Activated naive CD4-positive, alpha-beta T cell treated with anti-CD3 and anti-CD28 coated beads, Interleukin-2, amount 50 U/mL, for 24 hours (primary cell): Measurements from ENCODE around the gene SLC44A5.
"Not testable (repeated sequence)": the region's sequence is repeated elsewhere in the genome, so short reads cannot be mapped to it uniquely, and the experiment has no call there.

ENCODE experiments used
- H3K27ac Mint-ChIP-seq: one replicate; pipeline ENCODE4 v1.8.0; 2021; ENCODE audit warnings: mild to moderate bottlenecking, mixed read lengths
- H3K27me3 Mint-ChIP-seq: one replicate; pipeline ENCODE4 v1.8.0; 2021; ENCODE audit warnings: mixed read lengths
- H3K36me3 Mint-ChIP-seq: one replicate; pipeline ENCODE4 v1.8.0; 2021; ENCODE audit warnings: mixed read lengths
- H3K4me1 Mint-ChIP-seq: one replicate; pipeline ENCODE4 v1.8.0; 2021; ENCODE audit warnings: mixed read lengths
- H3K4me3 Mint-ChIP-seq: one replicate; pipeline ENCODE4 v1.8.0; 2021; ENCODE audit warnings: mild to moderate bottlenecking, mixed read lengths
- H3K9me3 Mint-ChIP-seq: one replicate; pipeline ENCODE4 v1.8.0; 2021; ENCODE audit warnings: mixed read lengths

The SLC44A5 gene

DNA sequence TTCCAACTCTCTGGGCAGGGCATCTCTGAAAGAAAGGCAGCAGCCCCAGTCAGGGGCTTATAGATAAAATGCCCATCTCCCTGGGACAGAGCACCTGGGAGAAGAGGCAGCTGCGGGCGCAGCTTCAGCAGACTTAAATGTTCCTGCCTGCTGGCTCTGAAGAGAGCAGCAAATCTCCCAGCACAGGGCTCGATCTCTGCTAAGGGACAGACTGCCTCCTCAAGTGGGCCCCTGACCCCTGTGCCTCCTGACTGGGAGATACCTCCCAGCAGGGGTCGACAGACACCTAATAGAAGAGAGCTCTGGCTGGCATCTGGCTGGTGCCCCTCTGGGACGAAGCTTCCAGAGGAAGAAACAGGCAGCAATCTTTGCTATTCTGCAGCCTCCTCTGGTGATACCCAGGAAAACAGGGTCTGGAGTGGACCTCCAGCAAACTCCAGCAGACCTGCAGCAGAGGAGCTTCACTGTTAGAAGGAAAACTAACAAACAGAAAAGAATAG is 207.7 kb downstream of the SLC44A5 start:
- H3K4me3 Mint-ChIP-seq, H3K27me3 Mint-ChIP-seq, H3K27ac Mint-ChIP-seq, H3K4me1 Mint-ChIP-seq, H3K9me3 Mint-ChIP-seq, H3K36me3 Mint-ChIP-seq: not testable (repeated sequence)

DNA sequence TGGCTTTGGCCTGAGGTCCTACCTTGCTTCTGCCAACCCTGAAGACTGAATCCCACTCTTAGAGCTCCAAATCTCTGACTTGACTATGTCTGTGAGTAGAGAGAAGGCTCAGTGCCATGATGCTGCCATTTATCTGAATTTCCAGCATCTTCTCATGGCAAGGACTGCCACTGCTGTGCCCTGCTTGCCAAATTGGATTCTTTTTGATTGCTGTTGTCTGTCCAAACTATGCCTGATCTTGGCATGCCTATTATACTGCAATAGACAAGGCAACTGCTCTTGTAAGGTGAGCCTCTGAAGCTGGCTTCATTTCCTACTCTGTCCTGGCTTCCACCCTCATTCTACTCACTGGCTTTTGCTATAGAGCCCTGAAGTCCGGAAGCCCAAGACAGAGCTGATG is 210.2 kb downstream of the SLC44A5 start:
- Mint-ChIP-seq H3K4me3 (no peak overlapping the region), H3K9me3 (peaks cover 10% of the 10 kb centered on the region), H3K27ac (no peak overlapping the region), H3K27me3 (peaks cover 4% of the 10 kb centered on the region), H3K36me3 (peaks cover 1% of the 10 kb centered on the region), H3K4me1 (no peaks in the 10 kb centered on the region)

DNA sequence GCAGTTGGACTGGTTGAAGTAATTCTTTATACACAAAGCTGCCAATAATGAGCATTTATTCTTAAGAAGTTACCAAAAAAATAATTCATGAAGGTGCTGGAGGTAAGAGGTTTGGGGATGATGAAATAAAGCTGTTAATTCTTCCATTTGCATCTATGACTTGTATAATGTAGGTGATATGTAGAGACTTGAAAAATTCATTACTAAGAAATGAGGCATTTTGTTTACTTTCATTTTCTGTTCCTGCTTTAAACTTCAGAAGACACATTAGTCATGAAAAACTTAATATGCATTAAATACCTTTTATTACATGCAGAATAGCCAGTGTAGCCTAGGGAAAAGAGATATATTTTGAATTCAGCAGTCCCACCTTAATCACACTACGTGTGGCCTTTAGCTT is 214.2 kb downstream of the SLC44A5 start:
- H3K36me3 Mint-ChIP-seq = no peaks in the 10 kb centered on the region
- peaks cover 6% of the 10 kb centered on the region for H3K9me3 Mint-ChIP-seq
- H3K4me3 Mint-ChIP-seq = no peak overlapping the region
- H3K27ac Mint-ChIP-seq = no peak overlapping the region
- H3K4me1 Mint-ChIP-seq = no peaks in the 10 kb centered on the region
- H3K27me3 Mint-ChIP-seq = peaks cover 4% of the 10 kb centered on the region

DNA sequence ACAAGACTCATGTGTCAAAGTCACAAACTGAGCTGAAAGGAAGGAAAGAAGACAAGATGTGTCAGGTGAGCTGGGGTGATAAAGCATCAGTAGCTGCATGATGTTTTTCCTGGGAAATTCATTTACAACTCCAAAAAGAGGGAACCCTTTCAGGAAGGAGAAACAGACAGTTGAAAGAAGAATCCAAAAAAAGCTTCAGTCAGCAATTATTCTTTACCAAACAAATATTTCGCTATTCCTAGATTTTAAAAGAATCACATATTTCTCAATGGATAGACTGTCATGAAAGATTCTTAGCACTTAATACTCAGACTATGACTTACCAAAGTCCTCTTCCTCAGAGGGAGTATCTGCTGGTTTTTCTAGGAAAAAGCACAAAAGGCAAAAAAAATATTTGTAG is 214.7 kb downstream of the SLC44A5 start:
- peaks cover 2% of the 10 kb centered on the region for H3K27me3 Mint-ChIP-seq
- peaks cover 6% of the 10 kb centered on the region for H3K9me3 Mint-ChIP-seq
- no peaks in the 10 kb centered on the region for H3K4me1 Mint-ChIP-seq
- no peaks in the 10 kb centered on the region for H3K36me3 Mint-ChIP-seq
- no peak overlapping the region for H3K4me3 Mint-ChIP-seq
- no peak overlapping the region for H3K27ac Mint-ChIP-seq

DNA sequence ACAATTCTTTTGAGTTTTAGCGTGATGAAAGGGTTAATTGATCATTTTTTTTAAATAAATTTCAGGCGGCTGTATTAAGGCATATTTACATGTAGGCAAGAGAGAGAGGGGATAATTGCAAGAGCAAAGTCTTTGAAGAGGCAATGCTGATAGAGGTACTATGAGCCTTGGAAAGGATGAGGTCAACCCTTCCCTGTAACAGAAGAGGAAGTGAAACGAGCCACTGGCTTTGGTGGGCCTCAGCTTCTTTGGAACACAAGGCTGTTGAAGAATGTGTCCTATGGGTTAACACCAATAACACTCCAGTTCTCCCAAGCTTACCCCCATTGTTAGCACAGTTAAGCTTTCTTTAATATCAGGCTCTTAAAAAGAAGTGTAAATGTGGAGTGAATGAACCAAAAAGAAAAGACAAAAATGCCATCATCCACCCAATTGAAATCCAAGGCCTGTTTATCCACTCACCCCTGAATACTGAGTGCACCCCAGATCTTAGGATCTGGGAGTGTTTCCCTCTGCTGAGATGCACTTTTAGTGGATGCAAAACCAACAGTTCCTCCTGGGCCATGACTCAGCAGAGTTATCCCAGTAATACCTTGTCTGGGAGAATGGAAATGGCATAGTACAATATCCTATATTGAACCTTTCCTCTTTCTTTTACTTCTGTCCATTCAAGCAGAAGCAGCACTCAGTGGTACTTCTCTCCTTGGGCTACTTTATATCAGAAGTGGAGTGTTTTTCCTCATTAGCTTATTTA is 216.4 kb downstream of the SLC44A5 start:
- Mint-ChIP-seq H3K27me3 (no peaks in the 10 kb centered on the region), H3K36me3 (no peaks in the 10 kb centered on the region), H3K4me1 (no peaks in the 10 kb centered on the region), H3K9me3 (peaks cover 17% of the 10 kb centered on the region), H3K4me3 (no peak overlapping the region), H3K27ac (no peak overlapping the region)

DNA sequence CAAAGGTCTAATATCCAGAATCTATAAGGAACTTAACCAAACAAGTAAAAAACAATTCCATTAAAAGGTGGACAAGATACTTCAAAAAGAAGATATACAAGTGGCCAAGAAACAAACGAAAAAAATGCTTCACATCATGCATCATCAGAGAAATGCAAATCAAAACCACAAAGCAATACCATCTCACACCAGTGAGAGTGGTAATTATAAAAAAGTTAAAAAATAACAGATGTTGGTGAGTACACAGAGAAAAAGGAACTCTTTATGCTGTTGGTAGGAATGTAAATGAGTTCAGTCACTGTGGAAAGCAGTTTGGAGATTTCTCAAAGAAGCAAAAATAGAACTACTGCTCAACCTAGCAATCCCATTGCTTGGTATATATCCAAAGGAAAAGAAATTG is 218.6 kb downstream of the SLC44A5 start:
- peaks cover 20% of the 10 kb centered on the region for H3K9me3 Mint-ChIP-seq

DNA sequence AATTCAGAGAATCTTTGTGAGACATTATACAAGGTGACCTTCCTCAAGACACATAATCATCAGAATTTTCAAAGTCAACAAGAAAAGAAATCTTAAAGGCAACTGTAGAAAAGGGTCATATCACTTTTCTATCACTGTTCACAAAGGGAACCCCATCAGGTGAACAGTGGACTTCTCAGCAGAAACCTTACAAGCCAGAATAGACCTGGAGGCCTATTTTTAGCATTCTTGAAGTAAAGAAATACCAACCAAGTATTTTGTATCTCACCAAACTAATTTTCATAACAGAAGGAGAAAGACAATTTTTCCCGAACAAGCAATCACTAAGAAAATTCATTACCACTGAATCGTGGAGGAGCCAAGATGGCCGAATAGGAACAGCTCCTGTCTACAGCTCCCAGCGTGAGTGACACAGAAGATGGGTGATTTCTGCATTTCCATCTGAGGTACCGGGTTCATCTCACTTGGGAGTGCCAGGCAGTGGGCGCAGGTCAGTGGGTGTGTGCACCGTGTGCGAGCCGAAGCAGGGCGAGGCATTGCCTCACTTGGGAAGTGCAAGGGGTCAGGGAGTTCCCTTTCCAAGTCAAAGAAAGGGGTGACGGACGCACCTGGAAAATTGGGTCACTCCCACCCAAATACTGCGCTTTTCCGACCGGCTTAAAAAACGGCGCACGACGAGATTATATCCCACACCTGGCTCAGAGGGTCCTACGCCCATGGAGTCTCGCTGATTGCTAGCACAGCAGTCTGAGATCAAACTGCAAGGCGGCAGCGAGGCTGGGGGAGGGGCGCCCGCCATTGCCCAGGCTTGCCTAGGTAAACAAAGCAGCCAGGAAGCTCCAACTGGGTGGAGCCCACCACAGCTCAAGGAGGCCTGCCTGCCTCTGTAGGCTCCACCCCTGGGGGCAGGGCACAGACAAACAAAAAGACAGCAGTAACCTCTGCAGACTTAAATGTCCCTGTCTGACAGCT is 235.2 kb downstream of the SLC44A5 start:
- not testable (repeated sequence) for H3K27me3 Mint-ChIP-seq, H3K4me1 Mint-ChIP-seq, H3K36me3 Mint-ChIP-seq, H3K9me3 Mint-ChIP-seq
- H3K27ac Mint-ChIP-seq = peak overlapping the region; percentile 96
- H3K4me3 Mint-ChIP-seq = peak overlapping the region; percentile 87

More for the DNA sequence above, 218.6 kb downstream of the SLC44A5 start:
- Mint-ChIP-seq H3K4me3 (no peak overlapping the region), H3K27ac (no peak overlapping the region), H3K27me3 (no peaks in the 10 kb centered on the region), H3K36me3 (no peaks in the 10 kb centered on the region), H3K4me1 (no peaks in the 10 kb centered on the region)

DNA sequence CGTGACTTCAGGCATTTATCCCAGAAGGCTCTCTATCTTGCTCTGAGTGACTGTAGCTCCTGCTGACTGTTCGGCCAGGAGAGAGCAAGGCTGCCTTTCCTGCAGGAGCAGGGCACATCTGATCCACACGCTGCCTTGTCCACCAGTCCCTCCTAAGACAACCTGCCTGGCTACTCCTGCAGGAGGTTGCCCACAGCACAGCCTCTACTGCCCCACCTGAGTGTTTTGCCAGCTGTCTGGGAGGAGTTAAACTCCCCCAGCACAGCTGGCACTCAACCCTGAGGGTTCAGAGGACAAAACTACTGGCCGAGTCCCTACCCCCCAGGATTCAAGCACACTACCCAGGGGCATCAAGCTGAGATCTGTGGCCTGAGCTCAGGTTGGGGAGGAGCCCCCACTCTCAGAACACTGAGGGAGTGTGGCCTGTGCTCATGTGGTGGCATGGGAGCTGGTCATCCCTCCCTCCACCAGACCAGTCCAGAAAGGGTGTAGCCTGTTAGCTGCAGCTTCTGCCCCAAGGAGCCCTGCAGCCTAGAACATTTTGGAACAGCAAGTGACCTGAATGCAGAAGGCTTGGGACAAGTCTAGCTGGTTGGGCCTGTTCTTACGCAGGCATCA is 237.3 kb downstream of the SLC44A5 start:
- no peaks in the 10 kb centered on the region for H3K27me3 Mint-ChIP-seq
- no peak overlapping the region for H3K4me3 Mint-ChIP-seq
- no peaks in the 10 kb centered on the region for H3K4me1 Mint-ChIP-seq
- no peaks in the 10 kb centered on the region for H3K9me3 Mint-ChIP-seq
- no peaks in the 10 kb centered on the region for H3K36me3 Mint-ChIP-seq
- no peak overlapping the region for H3K27ac Mint-ChIP-seq

DNA sequence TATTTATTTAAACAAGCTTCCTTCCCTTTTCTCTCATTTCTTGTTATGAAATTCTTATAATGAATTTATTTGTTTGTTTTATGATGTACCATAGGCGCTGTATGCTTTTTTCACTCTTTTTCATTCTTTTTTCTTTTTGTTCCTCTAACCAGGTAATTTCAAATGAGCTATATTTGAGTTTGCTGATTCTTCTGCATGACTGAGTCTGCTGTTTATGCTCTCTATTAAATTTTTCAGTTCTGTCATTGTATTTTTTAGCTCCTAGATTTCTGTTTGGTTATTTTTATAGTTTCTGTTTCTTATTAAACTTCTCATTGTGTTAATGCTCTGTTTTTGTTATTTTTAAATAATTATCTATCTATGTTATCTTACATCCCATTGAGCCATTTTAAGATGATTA is 244.3 kb downstream of the SLC44A5 start:
- Mint-ChIP-seq H3K27ac (no peak overlapping the region), H3K27me3 (peaks cover 1% of the 10 kb centered on the region), H3K4me3 (no peak overlapping the region), H3K4me1 (no peaks in the 10 kb centered on the region), H3K36me3 (peaks cover 7% of the 10 kb centered on the region), H3K9me3 (peaks cover 18% of the 10 kb centered on the region)

DNA sequence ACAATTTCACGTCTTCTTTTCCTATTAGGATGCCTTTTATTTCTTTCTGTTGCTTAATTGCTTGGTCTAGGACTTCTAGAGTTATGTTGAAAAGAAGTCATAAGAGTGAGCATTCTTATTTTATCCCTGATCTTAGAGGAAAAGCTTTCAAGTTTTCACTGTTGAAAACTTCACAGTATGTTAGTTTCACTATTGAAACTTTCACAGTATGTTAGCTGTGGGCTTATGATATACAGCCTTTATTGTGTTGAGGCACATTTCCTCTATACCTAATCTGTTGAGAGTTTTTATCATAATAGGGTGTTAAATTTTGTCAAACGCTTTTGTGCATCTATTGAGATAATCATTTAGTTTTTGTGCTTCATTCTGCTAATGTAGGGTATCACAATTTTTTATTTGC is 249.7 kb downstream of the SLC44A5 start:
- Mint-ChIP-seq H3K9me3 (peaks cover 19% of the 10 kb centered on the region), H3K27ac (no peak overlapping the region), H3K4me1 (no peaks in the 10 kb centered on the region), H3K27me3 (peaks cover 2% of the 10 kb centered on the region), H3K36me3 (peaks cover 3% of the 10 kb centered on the region), H3K4me3 (no peak overlapping the region)

DNA sequence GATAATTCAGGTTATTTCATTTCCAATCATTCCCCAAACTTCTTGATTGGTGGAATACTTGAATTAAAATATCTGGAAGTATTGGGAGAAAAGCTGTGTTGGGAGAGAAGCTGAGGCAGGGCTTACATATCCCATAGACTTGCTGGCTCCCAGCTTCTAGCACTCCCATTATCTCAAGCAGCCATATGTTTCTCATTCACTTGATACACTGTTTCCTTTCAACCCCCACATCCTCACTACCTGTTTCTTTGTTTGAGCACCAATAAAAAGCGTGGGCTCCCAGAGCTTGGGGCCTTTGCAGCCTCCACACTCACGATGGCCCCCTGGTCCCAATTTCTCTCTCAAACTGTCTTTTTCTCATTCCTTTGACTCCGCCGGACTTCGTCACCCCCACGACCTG is 256.6 kb downstream of the SLC44A5 start:
- H3K4me3 Mint-ChIP-seq = not testable (repeated sequence)

DNA sequence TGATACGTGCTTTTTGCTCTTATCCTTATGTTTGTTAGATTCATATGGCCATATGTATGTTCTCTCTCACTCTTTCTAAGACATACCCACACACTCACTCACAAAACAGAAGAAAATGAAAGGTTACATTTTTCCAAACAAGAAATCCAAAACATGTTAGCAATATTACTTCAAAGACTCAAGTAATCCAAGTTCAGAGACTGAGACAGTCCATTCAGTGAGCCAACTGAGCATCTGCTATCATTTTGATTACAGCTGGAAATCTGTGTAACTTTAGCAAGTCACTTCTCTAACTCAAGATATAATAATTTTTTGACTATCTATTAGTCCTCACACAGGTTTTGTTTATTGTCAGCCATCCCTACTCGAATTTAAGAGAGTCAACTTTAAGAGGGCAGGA is 257.9 kb downstream of the SLC44A5 start:
- no peaks in the 10 kb centered on the region for H3K36me3 Mint-ChIP-seq

More for the DNA sequence above, 256.6 kb downstream of the SLC44A5 start:
- not testable (repeated sequence) for H3K36me3 Mint-ChIP-seq, H3K4me1 Mint-ChIP-seq, H3K9me3 Mint-ChIP-seq, H3K27me3 Mint-ChIP-seq, H3K27ac Mint-ChIP-seq

DNA sequence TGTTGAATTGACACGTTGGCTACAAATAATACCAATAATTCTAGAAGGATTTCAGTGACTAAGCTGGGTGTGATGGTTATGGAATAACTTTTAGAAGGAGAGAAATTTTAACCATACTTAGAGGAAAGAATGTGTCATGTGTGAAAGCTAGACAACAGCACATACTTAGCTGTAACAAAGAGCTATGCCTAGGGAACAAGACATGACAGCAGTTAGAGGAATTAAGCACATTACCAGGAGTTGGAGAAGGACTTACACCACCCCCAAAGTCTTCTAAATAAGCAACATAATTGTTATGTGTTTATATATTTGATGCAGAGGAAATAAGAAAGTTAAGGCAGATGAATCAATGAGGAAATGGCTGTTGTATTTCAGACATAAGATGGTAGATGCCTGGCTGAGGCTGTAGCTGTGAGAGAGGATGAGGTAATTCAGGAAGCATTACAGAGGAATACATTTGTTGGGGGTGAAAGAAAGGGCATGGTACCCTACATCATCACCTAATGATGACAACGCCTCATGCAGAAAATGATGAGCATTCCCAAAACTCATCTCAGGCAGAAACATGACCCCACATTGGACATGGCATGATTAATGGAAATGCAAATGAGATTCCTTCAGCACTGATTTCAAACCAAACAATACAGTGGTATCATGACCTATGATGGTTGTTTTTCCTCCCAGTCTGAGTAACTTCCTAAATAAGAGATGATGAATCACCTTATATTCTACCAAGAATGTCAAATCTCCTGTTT is 265.2 kb downstream of the SLC44A5 start:
- H3K27ac Mint-ChIP-seq = peak overlapping the region; percentile 0
- no peaks in the 10 kb centered on the region for H3K36me3 Mint-ChIP-seq
- no peak overlapping the region for H3K4me3 Mint-ChIP-seq

More for the DNA sequence above, 257.9 kb downstream of the SLC44A5 start:
- no peak overlapping the region for H3K4me3 Mint-ChIP-seq
- H3K27me3 Mint-ChIP-seq = no peaks in the 10 kb centered on the region
- H3K4me1 Mint-ChIP-seq = no peaks in the 10 kb centered on the region
- no peaks in the 10 kb centered on the region for H3K9me3 Mint-ChIP-seq
- H3K27ac Mint-ChIP-seq = no peak overlapping the region

DNA sequence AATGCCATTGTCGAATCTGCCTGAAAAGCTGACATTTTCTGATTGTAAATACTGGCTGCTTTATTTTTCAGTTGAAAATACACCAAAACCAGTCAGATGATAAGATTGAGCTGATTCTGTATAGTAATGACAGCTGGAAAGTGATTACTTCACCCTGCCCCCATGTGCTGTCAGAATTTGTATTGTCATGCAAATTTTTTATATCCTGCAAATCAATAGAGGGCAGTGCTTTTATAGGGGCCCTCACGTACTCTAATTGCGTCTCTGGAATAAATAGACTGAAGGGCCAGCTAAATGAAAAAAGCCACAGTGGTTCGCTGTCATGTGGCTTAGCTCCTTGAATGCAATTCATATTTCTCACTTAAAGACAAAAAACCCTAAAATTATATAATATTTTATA is 268.1 kb downstream of the SLC44A5 start:
- no peak overlapping the region for H3K4me3 Mint-ChIP-seq
- H3K27me3 Mint-ChIP-seq = no peaks in the 10 kb centered on the region

More for the DNA sequence above, 265.2 kb downstream of the SLC44A5 start:
- H3K27me3 Mint-ChIP-seq = no peaks in the 10 kb centered on the region
- no peaks in the 10 kb centered on the region for H3K4me1 Mint-ChIP-seq
- H3K9me3 Mint-ChIP-seq = no peaks in the 10 kb centered on the region

DNA sequence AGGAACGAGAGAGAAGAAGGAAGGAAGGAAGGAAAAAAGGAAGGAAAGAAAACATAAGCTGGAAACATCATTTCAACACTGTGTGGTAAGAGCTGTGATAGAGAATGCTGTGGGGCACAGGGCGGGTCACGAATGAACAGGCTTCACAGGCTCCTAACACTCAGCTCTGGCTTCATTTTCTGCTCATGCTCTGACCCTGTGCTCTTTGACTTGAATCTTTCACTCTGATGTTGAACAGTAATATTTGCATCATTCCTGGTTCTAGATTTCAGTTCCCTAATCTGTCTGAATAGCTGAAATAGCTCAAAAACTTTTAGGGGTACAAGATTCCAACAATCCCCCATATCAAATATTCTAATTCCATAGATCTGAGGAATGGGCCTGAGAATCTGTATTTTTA is 269.4 kb downstream of the SLC44A5 start:
- H3K4me3 Mint-ChIP-seq = no peak overlapping the region
- H3K27me3 Mint-ChIP-seq = no peaks in the 10 kb centered on the region
- no peaks in the 10 kb centered on the region for H3K9me3 Mint-ChIP-seq
- H3K4me1 Mint-ChIP-seq = no peaks in the 10 kb centered on the region
- H3K27ac Mint-ChIP-seq = no peak overlapping the region
- H3K36me3 Mint-ChIP-seq = no peaks in the 10 kb centered on the region

More for the DNA sequence above, 268.1 kb downstream of the SLC44A5 start:
- H3K9me3 Mint-ChIP-seq = no peaks in the 10 kb centered on the region
- no peak overlapping the region for H3K27ac Mint-ChIP-seq
- H3K36me3 Mint-ChIP-seq = no peaks in the 10 kb centered on the region
- H3K4me1 Mint-ChIP-seq = no peaks in the 10 kb centered on the region
